HG03457 (cell line): Measurements from ENCODE around the gene GPBP1L1.
"Not testable (repeated sequence)": the region's sequence is repeated elsewhere in the genome, so short reads cannot be mapped to it uniquely, and the experiment has no call there.

ENCODE experiments used
- ATAC-seq: cut with Tn5 transposase; IDR thresholded peaks from one replicate; pipeline ENCODE4 v1.9.1; 2021; ENCODE audit warnings: moderate number of reproducible peaks; ENCODE audit not compliant: unreplicated experiment

GPBP1L1 gene

GRCh38 chr1:45682942-45683341 lies 3.4 kb downstream of the GPBP1L1 start:
- no peak for ATAC-seq

DNA sequence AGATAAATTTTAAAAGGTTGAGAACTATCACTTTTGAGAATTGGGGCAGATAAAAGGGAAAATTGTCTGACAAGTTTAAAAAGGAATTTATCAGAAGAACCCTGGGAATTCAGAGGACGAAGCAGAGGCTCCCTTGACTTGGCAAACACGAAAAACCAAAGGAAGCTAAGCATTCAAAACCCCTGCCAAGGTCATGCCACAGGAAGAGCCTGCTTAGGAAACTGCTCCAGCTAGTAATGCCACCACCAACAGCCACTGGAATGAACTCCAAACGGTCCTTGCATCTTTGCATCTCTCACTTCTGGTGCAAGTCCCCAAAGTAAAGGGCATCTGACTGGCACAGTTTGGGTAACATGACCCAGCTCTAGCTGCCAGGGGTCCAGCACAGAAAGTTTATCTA lies 7.2 kb downstream of the GPBP1L1 start:
- ATAC-seq: no peak

GRCh38 chr1:45678489-45678888 lies 7.8 kb downstream of the GPBP1L1 start:
- no peak for ATAC-seq

GRCh38 chr1:45677751-45678245 lies 8.5 kb downstream of the GPBP1L1 start:
- no peak for ATAC-seq

GRCh38 chr1:45676553-45676952 lies 9.8 kb downstream of the GPBP1L1 start:
- ATAC-seq: not testable (repeated sequence)

DNA sequence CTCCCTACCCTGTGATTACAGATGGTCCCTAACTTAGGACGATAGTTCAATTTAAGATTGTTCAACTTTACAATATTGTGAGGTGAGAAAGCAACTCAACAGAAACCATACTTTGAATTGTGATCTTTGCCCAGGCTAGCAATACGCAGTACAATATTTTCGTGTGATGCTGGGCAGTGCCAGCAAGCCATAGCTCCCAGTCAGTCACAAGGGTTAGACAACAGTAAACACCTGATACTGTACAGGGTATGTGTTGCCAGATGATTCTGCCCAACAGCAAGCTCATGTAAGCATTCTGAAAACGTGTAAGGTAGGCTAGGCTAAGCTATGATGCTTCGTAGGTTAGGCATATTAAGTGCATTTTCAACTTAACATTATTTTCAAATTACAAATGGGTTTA lies 11.9 kb downstream of the GPBP1L1 start:
- no peak for ATAC-seq

DNA sequence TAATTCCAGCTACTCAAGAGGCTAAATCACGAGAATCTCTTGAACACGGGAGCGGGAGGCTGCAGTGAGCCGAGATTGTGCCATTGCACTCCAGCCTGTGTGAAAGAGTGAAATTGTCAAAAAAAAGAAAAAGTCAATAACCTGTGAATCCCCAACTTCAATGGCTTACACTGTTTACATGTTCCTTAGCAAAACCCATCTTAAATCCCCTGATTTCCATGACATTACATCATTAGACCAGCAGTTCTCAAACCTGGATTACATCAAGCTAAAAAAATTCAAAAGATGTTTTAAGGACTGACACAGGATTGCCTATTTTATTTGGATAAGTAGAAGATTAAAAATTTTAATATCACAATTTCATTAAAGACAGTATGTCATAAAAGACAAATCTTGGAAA lies 12.4 kb downstream of the GPBP1L1 start:
- ATAC-seq: no peak

DNA sequence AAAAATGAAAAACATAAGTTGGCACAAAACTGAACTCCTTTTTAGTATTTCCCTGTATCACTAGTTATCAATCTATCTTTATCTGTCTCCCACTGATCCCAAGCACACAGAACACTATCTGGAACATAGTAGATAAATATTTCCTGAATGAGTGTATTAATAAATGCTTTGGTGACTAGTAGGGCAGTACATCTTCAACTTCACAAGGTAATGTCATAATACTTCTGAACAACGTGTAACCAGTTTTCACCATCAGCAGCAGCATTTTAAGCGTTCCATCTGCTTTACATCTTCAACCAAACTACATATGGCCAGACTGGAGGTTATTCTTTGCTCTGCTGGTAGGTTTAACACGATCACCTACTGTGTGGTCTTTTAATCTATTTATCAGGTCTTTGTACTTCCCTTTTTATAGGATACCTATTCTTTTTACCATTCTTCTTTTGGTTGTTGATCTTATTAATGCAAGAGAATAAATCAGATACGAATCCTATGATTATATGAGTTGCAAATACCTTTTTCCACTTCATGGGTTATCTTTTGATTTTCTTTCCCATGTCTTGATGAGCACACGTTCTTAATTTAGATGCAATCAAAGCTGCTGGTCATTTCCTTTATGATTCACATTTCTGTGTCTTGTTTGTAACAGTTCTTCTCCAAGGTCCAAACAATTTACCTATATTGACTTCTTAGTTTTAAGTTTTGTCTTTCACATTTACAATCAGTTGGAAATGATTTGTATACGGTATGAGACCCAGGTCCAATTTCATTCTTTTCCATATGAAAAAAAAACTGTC lies 16.3 kb downstream of the GPBP1L1 start:
- no peak for ATAC-seq

GRCh38 chr1:45669379-45669778 lies 17.0 kb downstream of the GPBP1L1 start:
- ATAC-seq: no peak

- ATAC-seq: no peak
Measured at GRCh38 chr1:45668526-45668925, 17.8 kb downstream of the GPBP1L1 start.

DNA sequence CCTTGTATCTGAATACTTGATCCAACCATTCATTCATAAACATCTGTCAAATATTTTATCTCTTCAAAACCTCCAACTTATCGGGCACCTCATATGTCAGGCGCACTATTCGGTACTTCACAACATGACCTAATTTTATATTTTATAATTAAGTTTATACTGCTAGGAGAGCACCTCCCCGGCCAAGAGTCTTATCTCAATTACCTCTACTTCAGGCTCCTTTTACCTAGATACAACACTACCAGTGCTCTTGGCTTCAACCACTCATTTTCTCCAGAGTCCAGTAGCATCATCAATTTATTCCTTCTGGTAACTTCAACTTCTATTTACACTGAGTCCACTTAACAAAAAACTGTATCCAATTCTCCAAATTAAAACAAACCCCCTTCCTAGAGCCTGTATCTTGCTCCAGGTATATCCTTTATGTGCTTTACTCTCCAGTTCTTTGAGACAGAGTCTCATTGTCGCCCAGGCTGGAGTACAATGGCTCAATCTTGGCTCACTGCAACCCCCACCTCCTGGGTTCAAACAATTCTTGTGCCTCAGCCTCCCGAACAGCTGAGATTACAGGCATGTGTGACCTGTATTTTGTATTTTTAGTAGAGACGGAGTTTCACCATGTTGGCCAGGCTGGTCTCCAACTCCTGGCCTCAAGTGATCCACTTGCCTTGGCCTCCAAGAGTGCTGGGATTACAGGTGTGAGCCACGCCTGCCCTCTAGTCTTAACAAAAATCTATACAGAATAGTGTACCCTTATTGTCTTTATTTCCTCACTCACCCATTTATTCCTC lies 18.8 kb downstream of the GPBP1L1 start:
- no peak for ATAC-seq

DNA sequence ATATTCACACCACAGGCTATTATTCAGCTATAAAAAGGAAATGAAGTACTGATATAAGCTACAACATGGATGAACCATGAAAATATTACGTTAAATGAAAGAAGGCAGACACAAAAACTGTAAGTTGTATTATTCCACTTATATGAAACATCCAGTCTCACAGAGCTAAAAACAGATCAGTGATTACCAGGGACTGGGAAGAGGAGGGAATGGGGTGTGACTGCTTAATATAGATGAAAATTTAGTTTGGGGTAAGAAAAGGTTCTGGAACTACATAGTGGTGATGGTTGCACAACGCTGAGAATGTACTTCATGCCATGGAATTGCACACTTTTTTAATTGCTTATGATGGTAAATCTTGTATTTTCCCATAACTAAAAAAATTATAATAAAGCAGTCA lies 19.5 kb downstream of the GPBP1L1 start:
- ATAC-seq: no peak

DNA sequence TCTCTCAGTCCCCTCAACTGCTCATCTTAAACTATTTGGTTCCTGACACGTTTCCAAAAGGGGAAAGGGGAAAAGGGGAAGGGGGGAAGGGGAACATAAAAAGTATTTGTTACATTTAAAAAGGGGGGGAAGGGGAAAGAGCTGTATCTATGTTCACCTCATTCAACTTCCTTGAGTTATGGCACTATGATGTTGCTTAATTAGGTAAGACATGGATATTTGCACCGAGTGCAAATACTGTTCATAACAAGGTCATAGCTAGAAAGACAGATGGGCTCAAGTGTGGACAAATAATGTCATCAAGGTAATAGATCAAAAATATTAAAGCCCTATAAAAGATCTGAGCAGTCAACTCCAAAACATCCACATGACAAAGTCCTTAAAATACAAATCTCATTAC lies 26.0 kb downstream of the GPBP1L1 start:
- ATAC-seq: no peak

- no peak for ATAC-seq
Measured at GRCh38 chr1:45659222-45659621, 27.1 kb downstream of the GPBP1L1 start.

DNA sequence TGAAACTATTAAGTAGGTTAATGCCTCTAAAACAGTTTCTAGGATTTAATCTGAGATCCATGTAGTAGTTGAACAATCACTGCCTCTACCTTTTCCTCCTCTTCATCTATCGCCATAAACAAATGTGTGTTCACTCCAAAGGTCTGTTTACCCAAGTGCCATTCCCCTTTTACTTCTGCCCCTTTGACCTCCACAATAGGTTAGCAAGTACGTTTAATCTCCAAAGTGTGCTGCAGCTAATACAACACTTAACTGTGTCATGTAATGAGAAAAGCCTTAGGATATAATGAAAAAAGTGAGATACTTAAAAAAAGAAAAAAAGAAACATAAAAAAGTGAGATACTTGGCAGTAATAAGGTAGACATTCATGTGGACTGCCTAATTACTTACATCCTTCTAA lies 28.2 kb downstream of the GPBP1L1 start:
- ATAC-seq: no peak

- no peak for ATAC-seq
Measured at GRCh38 chr1:45656573-45657226, 29.6 kb downstream of the GPBP1L1 start.

GRCh38 chr1:45654540-45655280 lies 31.6 kb downstream of the GPBP1L1 start:
- no peak for ATAC-seq

- ATAC-seq: no peak
Measured at GRCh38 chr1:45647248-45648021, 38.9 kb downstream of the GPBP1L1 start.

DNA sequence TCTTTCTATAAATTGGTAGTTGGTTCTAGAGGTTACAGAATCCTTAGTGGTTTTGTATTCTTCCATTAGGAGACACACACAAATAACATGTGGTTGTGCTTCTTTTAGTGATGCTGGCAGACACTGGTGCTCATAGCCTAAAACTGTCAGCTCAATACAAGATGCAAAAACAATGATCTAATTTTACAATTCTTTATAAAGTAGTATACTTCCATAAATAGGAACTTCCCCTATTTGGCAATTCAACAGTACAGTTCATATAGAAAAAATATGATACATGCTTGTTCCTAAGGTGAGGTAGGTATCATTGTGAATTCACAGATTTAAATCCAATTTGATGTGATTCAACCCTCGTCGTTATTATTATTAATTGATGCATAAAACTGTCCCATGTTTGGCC lies 41.7 kb downstream of the GPBP1L1 start:
- no peak for ATAC-seq

DNA sequence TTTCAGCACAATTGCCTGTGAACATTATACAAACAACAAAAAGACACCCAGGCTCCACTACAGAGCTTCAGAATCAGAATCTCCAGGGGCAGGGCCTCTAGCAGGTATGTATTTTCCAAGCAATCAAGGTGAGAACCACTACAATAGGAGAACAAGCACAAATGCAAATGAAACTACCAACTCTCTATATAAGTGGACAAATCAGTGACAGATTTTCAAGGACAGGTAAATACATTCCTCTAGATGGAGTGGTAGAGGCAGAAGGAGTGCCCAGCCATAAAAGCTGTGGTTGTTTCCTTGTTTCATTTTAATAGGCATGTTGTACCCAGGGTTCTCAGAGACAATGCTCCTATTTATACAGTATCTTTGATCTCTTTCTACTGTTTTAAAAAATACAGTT lies 42.4 kb downstream of the GPBP1L1 start:
- no peak for ATAC-seq
